Measurements from ENCODE around the gene BRINP2. TPM values are rescaled to one million over a fixed set of nuclear protein-coding genes. Genes with fewer than 3 reads are reported as not detected.

BRINP2 gene
- polyA plus RNA-seq, 1 donor (not counting 4 experiments of a cell fraction or from before 2014, with no cell fraction given) = not detected

DNA sequence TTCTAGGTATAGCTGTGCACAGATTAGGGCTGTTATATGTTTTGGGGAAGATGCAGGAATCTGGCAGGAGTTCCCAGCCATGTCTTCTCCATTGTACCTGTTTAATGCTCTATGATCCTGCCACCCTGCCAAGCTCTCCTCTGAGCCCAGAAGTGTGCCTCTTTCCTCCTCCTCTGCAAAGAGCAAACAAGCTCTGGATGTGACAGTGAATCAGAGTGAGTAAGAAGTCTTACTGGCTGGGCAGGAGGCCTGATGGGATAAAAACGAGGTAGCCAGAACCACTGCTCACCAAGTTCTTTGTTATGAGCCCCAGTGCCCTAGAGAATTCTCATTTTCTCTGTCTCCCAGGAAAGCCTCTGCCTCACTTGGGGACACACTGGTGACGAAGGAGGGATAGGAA lies 69.0 kb downstream of the BRINP2 start:
- Histone ChIP-seq H4K20me1 (ENCODE audit: control insufficient read depth, extremely low read depth, insufficient read depth, low read length) (no peaks in the 10 kb centered on the region), H3K36me3 (ENCODE audit: control insufficient read depth in 2 of 2, extremely low read depth in 1 of 2, insufficient read depth in 2 of 2, low read length in 2 of 2) (no peaks in the 10 kb centered on the region), H3K9ac (ENCODE audit: control insufficient read depth, extremely low read depth, insufficient read depth, low read length) (no peak overlapping the region), H3K9me1 (ENCODE audit: control insufficient read depth, extremely low read depth, insufficient read depth, low read length) (no peaks in the 10 kb centered on the region), H3K79me2 (ENCODE audit: control insufficient read depth, insufficient read depth, low read length) (no peaks in the 10 kb centered on the region), H2AFZ (ENCODE audit: control insufficient read depth, low read length) (no peak overlapping the region), H3K4me1 (ENCODE audit: control insufficient read depth, extremely low read depth, insufficient read depth, low read length) (no peaks in the 10 kb centered on the region), H3K4me3 (ENCODE audit: control insufficient read depth in 2 of 3, extremely low read depth in 1 of 3, insufficient read depth in 2 of 3, low read depth in 1 of 3, low read length in 3 of 3) (no peak overlapping the region), H3K4me2 (ENCODE audit: control insufficient read depth, extremely low read depth, insufficient read depth, low read depth, low read length) (no peak overlapping the region), H3K9me3 (ENCODE audit: control insufficient read depth, low read depth, low read length) (no peaks in the 10 kb centered on the region), H3K27ac (ENCODE audit: control insufficient read depth, insufficient read depth, low read length) (no peak overlapping the region), H3K27me3 (ENCODE audit: control insufficient read depth, extremely low read depth, insufficient read depth, low read length) (no peaks in the 10 kb centered on the region)
- TF ChIP-seq EZH2 (IDR thresholded peaks at IDR 0.05; ENCODE audit: low read length) = no peak
- no peak for TF ChIP-seq CTCF (optimal IDR thresholded peaks at IDR 0.05 in 1 of 3, IDR thresholded peaks at IDR 0.05 in 1 of 3, conservative IDR thresholded peaks at IDR 0.05 in 1 of 3; ENCODE audit: extremely low read depth in 1 of 3, insufficient read depth in 2 of 3, low read length in 3 of 3)
- DNase-seq (ENCODE audit: low read depth, low spot score) = no peak
- no peak for FAIRE-seq
- dilution Hi-C loops (cut with MboI; ENCODE audit: extremely low pct_ligation_motif_present, low sequenced_read_pairs) = no loop called here

DNA sequence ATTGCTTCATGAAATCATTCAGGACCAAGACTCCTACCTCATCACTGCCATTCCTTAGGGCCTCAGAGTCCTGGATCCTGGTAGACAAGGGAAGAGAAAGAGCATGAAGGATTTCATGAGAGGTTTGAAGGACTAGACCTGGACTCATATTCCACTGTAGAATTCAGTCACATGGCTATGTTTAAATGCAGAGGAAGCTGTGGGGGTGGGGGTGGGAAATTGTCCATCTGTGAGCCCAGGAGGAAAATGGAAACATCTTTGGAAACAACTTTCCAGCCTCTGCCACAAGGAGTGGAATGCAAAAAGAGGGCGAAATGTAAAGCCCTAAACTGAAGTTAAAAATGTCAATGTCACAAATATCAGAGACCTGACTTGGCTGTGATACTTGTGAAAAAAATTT lies 73.0 kb downstream of the BRINP2 start:
- no peak for FAIRE-seq
- Histone ChIP-seq H3K36me3 (ENCODE audit: control insufficient read depth in 2 of 2, extremely low read depth in 1 of 2, insufficient read depth in 2 of 2, low read length in 2 of 2) (no peaks in the 10 kb centered on the region), H3K27me3 (ENCODE audit: control insufficient read depth, extremely low read depth, insufficient read depth, low read length) (no peaks in the 10 kb centered on the region), H3K9me1 (ENCODE audit: control insufficient read depth, extremely low read depth, insufficient read depth, low read length) (no peaks in the 10 kb centered on the region), H4K20me1 (ENCODE audit: control insufficient read depth, extremely low read depth, insufficient read depth, low read length) (no peaks in the 10 kb centered on the region), H3K27ac (ENCODE audit: control insufficient read depth, insufficient read depth, low read length) (no peak overlapping the region), H2AFZ (ENCODE audit: control insufficient read depth, low read length) (no peak overlapping the region), H3K9me3 (ENCODE audit: control insufficient read depth, low read depth, low read length) (no peaks in the 10 kb centered on the region), H3K79me2 (ENCODE audit: control insufficient read depth, insufficient read depth, low read length) (no peaks in the 10 kb centered on the region), H3K9ac (ENCODE audit: control insufficient read depth, extremely low read depth, insufficient read depth, low read length) (no peak overlapping the region), H3K4me2 (ENCODE audit: control insufficient read depth, extremely low read depth, insufficient read depth, low read depth, low read length) (no peak overlapping the region), H3K4me1 (ENCODE audit: control insufficient read depth, extremely low read depth, insufficient read depth, low read length) (no peaks in the 10 kb centered on the region), H3K4me3 (ENCODE audit: control insufficient read depth in 2 of 3, extremely low read depth in 1 of 3, insufficient read depth in 2 of 3, low read depth in 1 of 3, low read length in 3 of 3) (no peak overlapping the region)
- dilution Hi-C loops (cut with MboI; ENCODE audit: extremely low pct_ligation_motif_present, low sequenced_read_pairs) = no loop called here
- TF ChIP-seq EZH2 (IDR thresholded peaks at IDR 0.05; ENCODE audit: low read length) (no peak), CTCF (optimal IDR thresholded peaks at IDR 0.05 in 1 of 3, IDR thresholded peaks at IDR 0.05 in 1 of 3, conservative IDR thresholded peaks at IDR 0.05 in 1 of 3; ENCODE audit: extremely low read depth in 1 of 3, insufficient read depth in 2 of 3, low read length in 3 of 3) (no peak)
- no peak for DNase-seq (ENCODE audit: low read depth, low spot score)

Measured in keratinocyte (primary cell).